ENCODE data around the gene KRTAP10-5.
"Not testable (repeated sequence)": the region's sequence is repeated elsewhere in the genome, so short reads cannot be mapped to it uniquely, and the experiment has no call there.

The KRTAP10-5 gene

GRCh38 chr21:44579056-44579832, 1.2 kb downstream of the KRTAP10-5 start:
- no peak overlapping the region for H2AFZ ChIP-seq (ENCODE audit: low read depth, low read length)
- no peak overlapping the region for H3K4me3 ChIP-seq (ENCODE audit: low read length)
- H3K36me3 ChIP-seq (ENCODE audit: insufficient read depth, low read length), result no peaks in the 10 kb centered on the region
- H3K9me3 ChIP-seq (ENCODE audit: low read length), result no peaks in the 10 kb centered on the region
- no peaks in the 10 kb centered on the region for H3K27me3 ChIP-seq (ENCODE audit: insufficient read depth, low read length)
- H3K4me1 ChIP-seq (ENCODE audit: insufficient read depth, low read length), result peaks cover 5% of the 10 kb centered on the region

- Histone ChIP-seq H3K36me3 (ENCODE audit: insufficient read depth, low read length) (no peaks in the 10 kb centered on the region), H3K27me3 (ENCODE audit: insufficient read depth, low read length) (no peaks in the 10 kb centered on the region)
Measured at GRCh38 chr21:44578371-44579055, 1.9 kb downstream of the KRTAP10-5 start.

GRCh38 chr21:44576025-44576420, 4.4 kb downstream of the KRTAP10-5 start:
- Histone ChIP-seq H3K9me3 (ENCODE audit: low read length) (peaks cover 7% of the 10 kb centered on the region), H3K4me3 (ENCODE audit: low read length) (no peak overlapping the region), H3K36me3 (ENCODE audit: insufficient read depth, low read length) (no peaks in the 10 kb centered on the region), H2AFZ (ENCODE audit: low read depth, low read length) (no peak overlapping the region), H3K27me3 (ENCODE audit: insufficient read depth, low read length) (peaks cover 6% of the 10 kb centered on the region), H3K4me1 (ENCODE audit: insufficient read depth, low read length) (no peaks in the 10 kb centered on the region)

More at GRCh38 chr21:44578371-44579055, 1.9 kb downstream of the KRTAP10-5 start:
- Histone ChIP-seq H2AFZ (ENCODE audit: low read depth, low read length) (no peak overlapping the region), H3K9me3 (ENCODE audit: low read length) (no peaks in the 10 kb centered on the region), H3K4me1 (ENCODE audit: insufficient read depth, low read length) (peaks cover 5% of the 10 kb centered on the region), H3K4me3 (ENCODE audit: low read length) (no peak overlapping the region)

- peaks cover 6% of the 10 kb centered on the region for H3K27me3 ChIP-seq (ENCODE audit: insufficient read depth, low read length)
Measured at GRCh38 chr21:44575307-44576024, 4.9 kb downstream of the KRTAP10-5 start.

GRCh38 chr21:44574457-44575306, 5.7 kb downstream of the KRTAP10-5 start:
- Histone ChIP-seq H3K4me3 (ENCODE audit: low read length) (no peak overlapping the region), H3K27me3 (ENCODE audit: insufficient read depth, low read length) (peaks cover 6% of the 10 kb centered on the region), H3K4me1 (ENCODE audit: insufficient read depth, low read length) (no peaks in the 10 kb centered on the region)

More at GRCh38 chr21:44575307-44576024, 4.9 kb downstream of the KRTAP10-5 start:
- Histone ChIP-seq H3K36me3 (ENCODE audit: insufficient read depth, low read length) (no peaks in the 10 kb centered on the region), H2AFZ (ENCODE audit: low read depth, low read length) (no peak overlapping the region), H3K9me3 (ENCODE audit: low read length) (peaks cover 7% of the 10 kb centered on the region), H3K4me1 (ENCODE audit: insufficient read depth, low read length) (no peaks in the 10 kb centered on the region), H3K4me3 (ENCODE audit: low read length) (no peak overlapping the region)

GRCh38 chr21:44573630-44574456, 6.6 kb downstream of the KRTAP10-5 start, which contains the start of gene KRTAP10-4:
TSS of gene KRTAP10-4 (plus strand) at chr21:44573729. CDS start at chr21:44573759, 30 bp downstream.
- not testable (repeated sequence) for H3K4me1 ChIP-seq (ENCODE audit: insufficient read depth, low read length); H3K36me3 ChIP-seq (ENCODE audit: insufficient read depth, low read length); H3K27me3 ChIP-seq (ENCODE audit: insufficient read depth, low read length); H2AFZ ChIP-seq (ENCODE audit: low read depth, low read length); H3K4me3 ChIP-seq (ENCODE audit: low read length); H3K9me3 ChIP-seq (ENCODE audit: low read length)

More at GRCh38 chr21:44574457-44575306, 5.7 kb downstream of the KRTAP10-5 start:
- Histone ChIP-seq H2AFZ (ENCODE audit: low read depth, low read length) (no peak overlapping the region), H3K9me3 (ENCODE audit: low read length) (peaks cover 7% of the 10 kb centered on the region), H3K36me3 (ENCODE audit: insufficient read depth, low read length) (no peaks in the 10 kb centered on the region)

- Histone ChIP-seq H3K4me1 (ENCODE audit: insufficient read depth, low read length) (no peaks in the 10 kb centered on the region), H3K27me3 (ENCODE audit: insufficient read depth, low read length) (peaks cover 8% of the 10 kb centered on the region), H3K4me3 (ENCODE audit: low read length) (no peak overlapping the region), H3K9me3 (ENCODE audit: low read length) (peaks cover 7% of the 10 kb centered on the region), H2AFZ (ENCODE audit: low read depth, low read length) (no peak overlapping the region), H3K36me3 (ENCODE audit: insufficient read depth, low read length) (no peaks in the 10 kb centered on the region)
Measured at GRCh38 chr21:44572959-44573583, 7.3 kb downstream of the KRTAP10-5 start.

- H3K4me3 ChIP-seq (ENCODE audit: low read length), result no peak overlapping the region
- H3K27me3 ChIP-seq (ENCODE audit: insufficient read depth, low read length), result peaks cover 8% of the 10 kb centered on the region
- no peak overlapping the region for H2AFZ ChIP-seq (ENCODE audit: low read depth, low read length)
- H3K4me1 ChIP-seq (ENCODE audit: insufficient read depth, low read length), result no peaks in the 10 kb centered on the region
- no peaks in the 10 kb centered on the region for H3K36me3 ChIP-seq (ENCODE audit: insufficient read depth, low read length)
- H3K9me3 ChIP-seq (ENCODE audit: low read length), result peaks cover 7% of the 10 kb centered on the region
Measured at GRCh38 chr21:44571844-44572782, 8.3 kb downstream of the KRTAP10-5 start.

GRCh38 chr21:44571296-44571695, 9.1 kb downstream of the KRTAP10-5 start:
- H3K4me1 ChIP-seq (ENCODE audit: insufficient read depth, low read length), result no peaks in the 10 kb centered on the region
- H3K27me3 ChIP-seq (ENCODE audit: insufficient read depth, low read length), result peaks cover 8% of the 10 kb centered on the region
- H3K4me3 ChIP-seq (ENCODE audit: low read length), result no peak overlapping the region

GRCh38 chr21:44569861-44570517, 10.4 kb downstream of the KRTAP10-5 start:
- H3K9me3 ChIP-seq (ENCODE audit: low read length), result peaks cover 7% of the 10 kb centered on the region
- H3K36me3 ChIP-seq (ENCODE audit: insufficient read depth, low read length), result no peaks in the 10 kb centered on the region
- H3K4me3 ChIP-seq (ENCODE audit: low read length), result no peak overlapping the region
- H3K4me1 ChIP-seq (ENCODE audit: insufficient read depth, low read length), result no peaks in the 10 kb centered on the region
- peaks cover 8% of the 10 kb centered on the region for H3K27me3 ChIP-seq (ENCODE audit: insufficient read depth, low read length)
- H2AFZ ChIP-seq (ENCODE audit: low read depth, low read length), result no peak overlapping the region

More at GRCh38 chr21:44571296-44571695, 9.1 kb downstream of the KRTAP10-5 start:
- Histone ChIP-seq H3K36me3 (ENCODE audit: insufficient read depth, low read length) (no peaks in the 10 kb centered on the region), H2AFZ (ENCODE audit: low read depth, low read length) (no peak overlapping the region), H3K9me3 (ENCODE audit: low read length) (peaks cover 7% of the 10 kb centered on the region)

All from neuron (in vitro differentiated cells).